ENCODE results near the gene PRSS57. TPM values are rescaled to one million over a fixed set of nuclear protein-coding genes. Genes with fewer than 3 reads are reported as not detected.

The PRSS57 gene
- total RNA-seq, 1 donor, result not detected

DNA sequence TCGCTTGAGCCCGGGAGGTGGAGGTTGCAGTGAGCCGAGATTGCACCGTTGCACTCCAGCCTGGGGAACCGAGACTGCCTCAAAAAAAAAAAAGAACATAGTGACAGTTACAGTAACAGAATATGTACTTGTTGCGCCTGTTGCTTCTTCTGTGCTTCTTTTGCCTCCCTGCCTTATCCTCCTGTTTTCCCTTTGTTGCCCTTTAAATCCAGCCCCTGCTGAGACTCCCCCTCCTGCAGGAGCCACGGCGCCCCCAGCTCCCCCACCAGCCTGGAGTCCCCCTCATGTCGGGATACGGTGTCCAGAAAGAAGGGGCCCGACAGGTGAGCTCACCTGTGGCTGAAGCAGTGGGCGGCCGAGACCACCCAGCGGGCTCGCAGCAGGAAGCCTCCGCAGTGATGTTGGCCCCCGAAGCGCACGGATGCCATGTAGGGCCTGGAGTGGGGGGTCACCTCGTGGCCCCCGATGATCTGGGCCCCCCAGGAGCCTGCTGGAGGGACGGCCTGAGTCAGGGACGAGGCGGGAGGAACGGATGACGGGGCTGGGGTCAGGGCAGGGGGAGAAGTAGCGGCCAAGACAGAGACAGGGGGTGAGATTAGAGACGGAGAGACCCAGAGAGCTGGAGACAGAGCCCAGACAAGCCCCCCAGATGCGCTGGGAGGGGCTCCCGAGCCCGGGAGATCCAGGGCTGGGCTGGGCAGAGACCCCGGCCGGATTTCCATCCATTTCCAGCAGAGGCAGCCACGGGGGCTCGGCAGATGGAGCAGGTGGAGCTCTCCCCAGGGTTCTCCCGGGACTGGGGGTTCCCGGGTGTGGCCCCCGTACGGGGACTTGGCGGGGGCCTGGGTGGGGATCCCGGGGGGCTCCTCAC, 536 bp downstream of the PRSS57 start:
- no peak for TF ChIP-seq CTCF (IDR thresholded peaks at IDR 0.05; ENCODE audit: extremely low read depth, low read depth, low read length)
- no peaks in the 10 kb centered on the region for H3K9me3 ChIP-seq (ENCODE audit: low read depth, low read length)
- H3K4me1 ChIP-seq (ENCODE audit: insufficient read depth, low read length), result no peaks in the 10 kb centered on the region
- no peaks in the 10 kb centered on the region for H4K20me1 ChIP-seq (ENCODE audit: insufficient read depth, low read length)
- H3K36me3 ChIP-seq (ENCODE audit: insufficient read depth, low read length), result no peaks in the 10 kb centered on the region
- no peak overlapping the region for H3K4me2 ChIP-seq (ENCODE audit: insufficient read depth, low read length)
- no peak overlapping the region for H3K4me3 ChIP-seq (ENCODE audit: insufficient read depth, low read length)
- no peaks in the 10 kb centered on the region for H3K79me2 ChIP-seq (ENCODE audit: insufficient read depth, low read length)
- peaks cover 4% of the 10 kb centered on the region for H3K27me3 ChIP-seq (ENCODE audit: insufficient read depth, low read length)
- DNase-seq (ENCODE audit: insufficient read length, low spot score, missing footprints), result peak; percentile 10
- H2AFZ ChIP-seq (ENCODE audit: low read length), result no peak overlapping the region
- no peak overlapping the region for H3K27ac ChIP-seq (ENCODE audit: low read depth, low read length)

- no peak overlapping the region for H2AFZ ChIP-seq (ENCODE audit: low read length)
- H3K4me1 ChIP-seq (ENCODE audit: insufficient read depth, low read length), result no peaks in the 10 kb centered on the region
- H3K79me2 ChIP-seq (ENCODE audit: insufficient read depth, low read length), result no peaks in the 10 kb centered on the region
- TF ChIP-seq CTCF (IDR thresholded peaks at IDR 0.05; ENCODE audit: extremely low read depth, low read depth, low read length), result no peak
- H3K27ac ChIP-seq (ENCODE audit: low read depth, low read length), result no peak overlapping the region
- H3K36me3 ChIP-seq (ENCODE audit: insufficient read depth, low read length), result no peaks in the 10 kb centered on the region
- H3K4me3 ChIP-seq (ENCODE audit: insufficient read depth, low read length), result no peak overlapping the region
- H3K9me3 ChIP-seq (ENCODE audit: low read depth, low read length), result no peaks in the 10 kb centered on the region
- H3K4me2 ChIP-seq (ENCODE audit: insufficient read depth, low read length), result no peak overlapping the region
- no peaks in the 10 kb centered on the region for H3K27me3 ChIP-seq (ENCODE audit: insufficient read depth, low read length)
- DNase-seq (ENCODE audit: insufficient read length, low spot score, missing footprints), result peak; percentile 68
- H4K20me1 ChIP-seq (ENCODE audit: insufficient read depth, low read length), result no peaks in the 10 kb centered on the region
Measured at GRCh38 chr19:690203-690602, 5.0 kb downstream of the PRSS57 start.

GRCh38 chr19:688992-689391, 6.3 kb downstream of the PRSS57 start:
- no peak for DNase-seq (ENCODE audit: insufficient read length, low spot score, missing footprints)
- H3K4me2 ChIP-seq (ENCODE audit: insufficient read depth, low read length), result no peak overlapping the region
- no peaks in the 10 kb centered on the region for H3K36me3 ChIP-seq (ENCODE audit: insufficient read depth, low read length)
- H3K9me3 ChIP-seq (ENCODE audit: low read depth, low read length), result no peaks in the 10 kb centered on the region
- no peaks in the 10 kb centered on the region for H4K20me1 ChIP-seq (ENCODE audit: insufficient read depth, low read length)
- H3K27me3 ChIP-seq (ENCODE audit: insufficient read depth, low read length), result no peaks in the 10 kb centered on the region
- H3K79me2 ChIP-seq (ENCODE audit: insufficient read depth, low read length), result no peaks in the 10 kb centered on the region
- H3K4me1 ChIP-seq (ENCODE audit: insufficient read depth, low read length), result no peaks in the 10 kb centered on the region
- no peak overlapping the region for H2AFZ ChIP-seq (ENCODE audit: low read length)
- TF ChIP-seq CTCF (IDR thresholded peaks at IDR 0.05; ENCODE audit: extremely low read depth, low read depth, low read length), result no peak
- no peak overlapping the region for H3K4me3 ChIP-seq (ENCODE audit: insufficient read depth, low read length)
- no peak overlapping the region for H3K27ac ChIP-seq (ENCODE audit: low read depth, low read length)

GRCh38 chr19:688214-688613, 7.0 kb downstream of the PRSS57 start:
- DNase-seq (ENCODE audit: insufficient read length, low spot score, missing footprints), result peak; percentile 78
- H2AFZ ChIP-seq (ENCODE audit: low read length), result no peak overlapping the region

More at GRCh38 chr19:688214-688613, 7.0 kb downstream of the PRSS57 start:
- no peak for TF ChIP-seq CTCF (IDR thresholded peaks at IDR 0.05; ENCODE audit: extremely low read depth, low read depth, low read length)
- H3K27me3 ChIP-seq (ENCODE audit: insufficient read depth, low read length), result no peaks in the 10 kb centered on the region
- no peaks in the 10 kb centered on the region for H3K4me1 ChIP-seq (ENCODE audit: insufficient read depth, low read length)
- H3K27ac ChIP-seq (ENCODE audit: low read depth, low read length), result no peak overlapping the region
- H3K36me3 ChIP-seq (ENCODE audit: insufficient read depth, low read length), result no peaks in the 10 kb centered on the region
- H3K4me2 ChIP-seq (ENCODE audit: insufficient read depth, low read length), result no peak overlapping the region
- no peaks in the 10 kb centered on the region for H3K9me3 ChIP-seq (ENCODE audit: low read depth, low read length)
- H3K79me2 ChIP-seq (ENCODE audit: insufficient read depth, low read length), result no peaks in the 10 kb centered on the region
- no peak overlapping the region for H3K4me3 ChIP-seq (ENCODE audit: insufficient read depth, low read length)
- H4K20me1 ChIP-seq (ENCODE audit: insufficient read depth, low read length), result no peaks in the 10 kb centered on the region
